AG09309 (cell line): ENCODE data around the gene HIGD2B.
"Not testable (repeated sequence)": the region's sequence is repeated elsewhere in the genome, so short reads cannot be mapped to it uniquely, and the experiment has no call there.

Experiments
- DNase-seq: peaks from one replicate; pipeline ENCODE4 v3.0.0-alpha.2; 2010; ENCODE audit warnings: low read depth
- H3K4me3 ChIP-seq: 2 replicates; pipeline ENCODE4 v1.5.1; 2011; ENCODE audit warnings: mild to moderate bottlenecking, low read depth, low read length, moderate library complexity; ENCODE audit not compliant: control insufficient read depth
- TF ChIP-seq, protein P1 (sequence below): IDR thresholded peaks from 2 replicates; pipeline ENCODE4 v1.5.1; 2011; ENCODE audit warnings: mild to moderate bottlenecking, low read depth, low read length, inconsistent platforms; ENCODE audit not compliant: insufficient read depth, control insufficient read depth; ENCODE audit errors: missing control alignments

The HIGD2B gene

GRCh38 chr15:72680931-72681330 lies 5.1 kb downstream of the HIGD2B start:
- DNase-seq = no peak
- no peak overlapping the region for H3K4me3 ChIP-seq
- TF ChIP-seq, protein P1, sequence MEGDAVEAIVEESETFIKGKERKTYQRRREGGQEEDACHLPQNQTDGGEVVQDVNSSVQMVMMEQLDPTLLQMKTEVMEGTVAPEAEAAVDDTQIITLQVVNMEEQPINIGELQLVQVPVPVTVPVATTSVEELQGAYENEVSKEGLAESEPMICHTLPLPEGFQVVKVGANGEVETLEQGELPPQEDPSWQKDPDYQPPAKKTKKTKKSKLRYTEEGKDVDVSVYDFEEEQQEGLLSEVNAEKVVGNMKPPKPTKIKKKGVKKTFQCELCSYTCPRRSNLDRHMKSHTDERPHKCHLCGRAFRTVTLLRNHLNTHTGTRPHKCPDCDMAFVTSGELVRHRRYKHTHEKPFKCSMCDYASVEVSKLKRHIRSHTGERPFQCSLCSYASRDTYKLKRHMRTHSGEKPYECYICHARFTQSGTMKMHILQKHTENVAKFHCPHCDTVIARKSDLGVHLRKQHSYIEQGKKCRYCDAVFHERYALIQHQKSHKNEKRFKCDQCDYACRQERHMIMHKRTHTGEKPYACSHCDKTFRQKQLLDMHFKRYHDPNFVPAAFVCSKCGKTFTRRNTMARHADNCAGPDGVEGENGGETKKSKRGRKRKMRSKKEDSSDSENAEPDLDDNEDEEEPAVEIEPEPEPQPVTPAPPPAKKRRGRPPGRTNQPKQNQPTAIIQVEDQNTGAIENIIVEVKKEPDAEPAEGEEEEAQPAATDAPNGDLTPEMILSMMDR = no peak

DNA sequence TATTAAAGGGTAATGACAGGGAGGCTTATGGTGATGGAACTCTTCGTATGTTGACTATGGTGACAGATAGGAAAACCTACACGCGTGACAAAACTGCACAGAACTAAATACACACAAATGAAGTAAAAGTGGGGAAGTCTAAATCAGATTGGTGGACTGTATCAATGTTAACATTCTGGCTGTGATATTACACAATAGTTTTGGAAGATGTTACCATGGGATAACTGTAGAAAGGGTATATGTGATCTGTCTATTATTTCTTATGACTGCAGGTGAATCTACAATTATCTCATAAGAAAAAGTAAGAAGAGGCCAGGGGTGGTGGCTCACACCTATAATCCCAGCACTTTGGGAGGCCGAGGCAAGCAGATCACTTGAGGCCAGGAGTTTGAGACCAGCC lies 9.1 kb downstream of the HIGD2B start:
- TF ChIP-seq, protein P1 = no peak

DNA sequence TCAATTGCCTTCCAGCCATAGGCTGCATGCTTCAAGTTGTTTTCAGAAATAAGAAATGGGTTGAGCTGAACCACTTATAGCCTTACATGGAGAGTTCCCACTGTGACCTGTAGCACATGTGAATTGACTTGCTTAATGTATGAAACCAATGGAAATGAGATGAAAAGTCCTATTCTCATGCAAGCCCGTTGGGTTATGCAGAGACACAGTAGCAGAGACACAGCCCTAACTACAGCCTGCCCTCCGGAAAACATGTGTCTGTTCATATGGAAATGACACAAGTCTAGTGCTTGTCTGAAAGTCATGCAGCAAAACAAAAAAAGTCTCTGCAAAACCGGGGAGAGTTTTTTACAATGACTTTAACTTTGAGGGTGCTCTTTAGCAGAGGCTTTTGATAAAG lies 14.5 kb downstream of the HIGD2B start:
- no peak overlapping the region for H3K4me3 ChIP-seq
- no peak for DNase-seq
- TF ChIP-seq, protein P1 = no peak

More for the DNA sequence above, 9.1 kb downstream of the HIGD2B start:
- DNase-seq = no peak
- no peak overlapping the region for H3K4me3 ChIP-seq

GRCh38 chr15:72670656-72671352 lies 15.2 kb downstream of the HIGD2B start:
- not testable (repeated sequence) for DNase-seq
- TF ChIP-seq, protein P1 = peak; percentile 75
- H3K4me3 ChIP-seq = peak overlapping the region; percentile 5; the same call in 1 of the 2 replicates

GRCh38 chr15:72669803-72670202 lies 16.2 kb downstream of the HIGD2B start:
- DNase-seq = not testable (repeated sequence)

GRCh38 chr15:72665706-72666105 lies 20.3 kb downstream of the HIGD2B start:
- DNase-seq, H3K4me3 ChIP-seq: not testable (repeated sequence)

More at GRCh38 chr15:72669803-72670202, 16.2 kb downstream of the HIGD2B start:
- not testable (repeated sequence) for H3K4me3 ChIP-seq

DNA sequence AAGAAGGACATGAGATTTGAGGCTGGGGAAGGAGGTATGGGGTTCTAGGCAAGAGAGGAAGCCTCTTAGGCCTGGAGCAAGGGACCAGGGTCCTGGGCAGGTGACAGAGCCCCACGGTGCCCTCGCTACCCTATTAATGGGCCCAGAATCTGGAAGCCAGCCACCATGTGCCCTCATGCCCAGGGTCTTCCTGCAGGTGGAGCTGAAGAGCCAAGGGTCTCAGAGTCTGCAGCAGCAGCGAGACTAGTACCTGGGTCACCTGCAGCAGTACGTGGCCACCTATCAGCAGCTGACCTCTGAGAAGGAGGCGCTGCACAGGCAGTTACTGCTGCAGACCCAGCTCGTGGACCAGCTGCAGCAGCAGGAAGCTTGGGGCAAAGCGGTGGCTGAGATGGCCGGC lies 22.1 kb downstream of the HIGD2B start:
- not testable (repeated sequence) for DNase-seq, H3K4me3 ChIP-seq

- H3K4me3 ChIP-seq, DNase-seq: not testable (repeated sequence)
Measured at GRCh38 chr15:72661081-72661480, 24.9 kb downstream of the HIGD2B start.

- not testable (repeated sequence) for H3K4me3 ChIP-seq, DNase-seq
Measured at GRCh38 chr15:72656014-72656413, 30.0 kb downstream of the HIGD2B start.

DNA sequence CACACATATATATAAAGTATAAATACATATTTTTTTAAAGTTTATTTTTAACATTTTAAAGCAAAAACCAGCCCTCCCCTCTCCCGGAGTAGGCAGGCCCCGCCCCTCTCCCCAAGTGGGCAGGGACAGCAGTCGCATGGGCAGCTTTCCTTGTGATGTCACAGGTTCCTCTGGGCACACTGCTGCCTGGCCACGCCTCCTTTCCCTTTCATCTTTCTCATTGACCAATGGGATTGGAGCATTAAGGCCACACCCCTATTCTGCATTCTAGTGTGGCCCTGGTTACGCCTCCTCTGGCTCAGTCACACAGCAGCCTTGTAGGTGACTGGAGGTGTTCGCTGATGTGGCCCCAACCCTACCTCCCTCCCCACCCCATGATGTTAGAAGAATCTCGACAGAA lies 31.6 kb downstream of the HIGD2B start, which contains the start of gene GOLGA6B:
Gene GOLGA6B (plus strand): TSS at position 301 of the 400 bp plus-strand sequence. CDS start 41 bp downstream, at position 342.
- not testable (repeated sequence) for DNase-seq, H3K4me3 ChIP-seq

- not testable (repeated sequence) for DNase-seq, H3K4me3 ChIP-seq
Measured at GRCh38 chr15:72648631-72649253, 37.2 kb downstream of the HIGD2B start.

GRCh38 chr15:72642271-72642670 lies 43.7 kb downstream of the HIGD2B start:
- not testable (repeated sequence) for H3K4me3 ChIP-seq, DNase-seq

DNA sequence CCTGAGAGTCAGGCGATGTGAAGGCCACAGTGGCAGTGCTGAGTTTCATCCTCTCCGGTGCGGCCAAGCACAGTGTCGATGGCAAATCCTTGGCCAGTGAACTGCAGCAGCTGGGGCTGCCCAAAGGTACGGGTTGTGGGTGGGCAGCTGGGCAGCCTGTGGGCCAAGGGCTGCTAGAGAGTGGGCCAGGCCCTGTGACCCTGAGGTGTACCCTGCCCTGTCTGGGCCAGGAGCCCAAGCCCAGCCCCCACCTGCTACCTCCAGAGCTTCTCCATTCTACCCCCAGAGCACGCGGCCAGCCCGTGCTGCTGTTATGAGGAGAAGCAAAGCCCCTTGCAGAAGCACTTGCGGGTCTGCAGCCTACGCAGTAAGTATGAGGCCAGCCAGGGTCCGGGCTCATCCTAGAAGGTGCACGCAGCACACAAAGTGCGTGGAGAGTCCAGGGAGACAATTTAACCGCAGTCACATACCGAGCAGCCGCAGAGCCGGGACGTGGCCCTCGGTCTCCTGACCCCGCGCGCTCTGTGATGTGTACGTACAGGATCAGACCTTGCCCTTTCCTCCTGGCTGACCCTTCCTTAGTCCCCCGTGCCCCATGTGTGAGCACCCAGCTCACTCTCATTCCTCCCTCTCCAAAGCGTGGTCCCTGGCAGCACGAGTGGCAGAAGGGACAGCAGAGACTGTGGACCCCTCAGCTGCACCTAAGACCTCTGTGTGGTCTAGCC lies 46.1 kb downstream of the HIGD2B start:
- DNase-seq, H3K4me3 ChIP-seq: not testable (repeated sequence)
